Left ventricle myocardium superior (tissue), 1 donor: ENCODE measurements around the gene MLX. TPM values are rescaled to one million over a fixed set of nuclear protein-coding genes. Genes with fewer than 3 reads are reported as not detected.
"Not testable (repeated sequence)": the region's sequence is repeated elsewhere in the genome, so short reads cannot be mapped to it uniquely, and the experiment has no call there.

ENCODE experiments used
- ATAC-seq: fragments of 200-7000 bp; cut with Tn5 transposase; one replicate; pipeline ENCODE4 v1.9.1; 2020; ENCODE audit warnings: mild to moderate bottlenecking, moderate library complexity
- DNase-seq: peaks from one replicate; pipeline ENCODE4 v3.0.0-alpha.2; 2020
- intact Hi-C: fragments of 100-400 bp; cut with micrococcal nuclease; formaldehyde crosslinking; loops from one replicate; pipeline ENCODE4 v1.11.0; 2022
- total RNA-seq: library from RNA; stranded (reverse); fragmentation: NEBNext Ultra II Directional; extraction: Animal tissue kit (Norgen Biotek cat#: 25700); gene quantifications from one replicate; pipeline ENCODE4 v1.2.1, GENCODE V29; 2021
- donor health status: DM: no; HTN: yes; CAD: no; lungs with severe emphysema.

The MLX gene
- total RNA-seq, 1 donor from 2014 or later = 72.3 TPM

GRCh38 chr17:42608305-42609181 is 41.6 kb downstream of the MLX start:
- peak; percentile 69 for ATAC-seq
- DNase-seq = peak; percentile 39
- intact Hi-C loops = no loop called here

- intact Hi-C loops = no loop called here
- ATAC-seq = peak; percentile 98
- DNase-seq = peak; percentile 100
These were observed 42.4 kb downstream of the MLX start, which contains the start of the genes RETREG3 and TUBG1 for GRCh38 chr17:42609182-42609813. Gene RETREG3, minus strand, starts transcription at chr17:42609374. Its CDS starts 50 bp downstream, at chr17:42609324. Gene TUBG1, plus strand, starts transcription at chr17:42609683. Its CDS starts 55 bp downstream, at chr17:42609738.

DNA sequence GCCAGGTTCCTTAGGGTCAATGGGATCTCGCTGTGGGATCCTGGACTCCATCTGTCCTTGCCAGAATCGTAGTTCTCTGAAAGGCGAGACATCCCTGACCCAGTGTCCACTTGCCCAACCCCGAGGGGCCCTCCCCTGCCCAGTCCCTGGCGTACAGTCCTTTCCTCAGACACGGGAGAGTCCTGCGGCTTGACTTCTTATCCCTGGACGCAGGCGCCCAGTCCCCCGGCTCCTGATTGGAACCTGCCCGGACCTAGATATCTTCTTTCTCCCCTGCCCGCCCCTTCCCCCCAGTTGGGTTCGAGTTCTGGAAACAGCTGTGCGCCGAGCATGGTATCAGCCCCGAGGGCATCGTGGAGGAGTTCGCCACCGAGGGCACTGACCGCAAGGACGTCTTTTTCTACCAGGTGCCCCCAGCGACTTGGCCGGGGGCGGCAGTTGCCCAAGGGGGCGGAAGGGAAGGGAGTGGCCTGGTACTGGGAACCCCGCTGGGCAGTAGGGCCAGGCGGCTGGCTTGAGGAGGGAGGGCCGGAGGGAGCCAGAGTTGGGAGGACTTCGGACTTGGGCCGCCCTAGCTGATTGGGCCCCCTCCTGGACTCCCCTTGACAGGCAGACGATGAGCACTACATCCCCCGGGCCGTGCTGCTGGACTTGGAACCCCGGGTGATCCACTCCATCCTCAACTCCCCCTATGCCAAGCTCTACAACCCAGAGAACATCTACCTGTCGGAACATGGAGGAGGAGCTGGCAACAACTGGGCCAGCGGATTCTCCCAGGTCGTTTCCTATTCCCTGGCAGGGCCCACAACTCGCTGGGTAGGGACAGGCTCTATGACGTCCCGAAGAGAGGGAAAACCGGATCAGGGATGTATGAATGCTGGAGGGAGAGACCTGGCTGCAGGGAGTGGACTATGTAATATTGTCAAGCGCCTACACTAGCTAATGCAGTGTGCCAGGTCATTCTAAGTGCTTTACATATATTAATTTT is 43.2 kb downstream of the MLX start:
- DNase-seq, intact Hi-C loops: not testable (repeated sequence)
- ATAC-seq = peak; percentile 36

DNA sequence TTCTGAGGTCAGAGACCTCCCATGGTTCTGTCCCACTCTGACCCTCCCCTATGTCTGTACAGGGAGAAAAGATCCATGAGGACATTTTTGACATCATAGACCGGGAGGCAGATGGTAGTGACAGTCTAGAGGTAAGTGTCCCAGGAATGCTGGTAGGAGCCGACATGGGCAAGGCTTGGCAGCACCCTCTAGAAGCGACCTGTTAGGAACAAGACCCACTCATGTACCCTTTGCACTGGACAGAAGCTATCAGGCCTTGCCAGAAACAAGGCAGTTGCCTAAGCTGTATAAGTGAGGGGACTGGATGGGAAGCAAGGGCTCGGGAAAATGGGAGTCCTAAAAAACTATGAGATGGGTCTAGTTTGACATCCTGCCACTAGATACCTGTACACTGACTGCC is 45.1 kb downstream of the MLX start:
- intact Hi-C loops = no loop called here
- DNase-seq (no peak), ATAC-seq (no peak)

GRCh38 chr17:42613699-42614295 is 46.9 kb downstream of the MLX start:
- no peak for DNase-seq
- intact Hi-C loops = no loop called here
- ATAC-seq = no peak

GRCh38 chr17:42617956-42618431 is 51.1 kb downstream of the MLX start:
- intact Hi-C loops = no loop called here
- ATAC-seq (peak; percentile 37), DNase-seq (no peak)

- ATAC-seq (peak; percentile 98), DNase-seq (peak; percentile 76)
- intact Hi-C loops = no loop called here
These were observed 51.7 kb downstream of the MLX start for GRCh38 chr17:42618442-42619150.

DNA sequence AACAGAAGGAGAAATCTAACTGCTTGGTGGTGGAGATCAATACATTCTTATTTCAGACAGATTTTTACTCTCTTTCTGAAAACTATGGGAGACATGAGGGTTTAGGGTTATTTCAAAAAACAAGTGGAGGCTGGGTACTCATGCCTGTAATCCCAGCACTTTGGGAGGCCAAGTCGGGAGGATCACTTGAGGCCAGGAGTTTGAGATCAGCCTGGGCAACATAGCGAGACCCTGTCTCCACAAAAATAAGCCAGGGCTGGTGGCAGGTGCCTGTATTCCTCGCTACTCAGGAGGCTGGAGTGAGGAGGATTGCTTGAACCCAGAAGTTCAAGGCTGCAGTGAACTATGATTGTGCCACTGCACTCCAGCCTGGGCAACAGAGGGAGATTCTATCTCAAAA is 55.1 kb downstream of the MLX start:
- ATAC-seq, intact Hi-C loops, DNase-seq: not testable (repeated sequence)

Other genes starting within 250 kb of the MLX start
- 146 TPM for gene STAT3, start 178.7 kb upstream of the MLX start, total RNA-seq
- gene CAVIN1, start 143.8 kb upstream of the MLX start, total RNA-seq = 216 TPM
- 33.2 TPM for gene ATP6V0A1, start 108.2 kb upstream of the MLX start, total RNA-seq
- 8.3 TPM for gene NAGLU, start 30.9 kb upstream of the MLX start, total RNA-seq
- 1.4 TPM for gene HSD17B1, start 14.2 kb upstream of the MLX start, total RNA-seq
- 45.2 TPM for gene COASY, start 5.0 kb upstream of the MLX start, total RNA-seq
- 3.1 TPM for gene PSMC3IP, start 10.6 kb downstream of the MLX start, total RNA-seq
- gene RETREG3, start 42.3 kb downstream of the MLX start, total RNA-seq = 25.7 TPM
- 46.0 TPM for gene TUBG1, start 42.6 kb downstream of the MLX start, total RNA-seq
- gene TUBG2, start 92.2 kb downstream of the MLX start, total RNA-seq = 17.1 TPM
- 35.7 TPM for gene PLEKHH3, start 109.9 kb downstream of the MLX start, total RNA-seq
- 1.7 TPM for gene CCR10, start 114.7 kb downstream of the MLX start, total RNA-seq
- gene CNTNAP1, start 115.4 kb downstream of the MLX start, total RNA-seq = 7.0 TPM
- 49.6 TPM for gene EZH1, start 177.9 kb downstream of the MLX start, total RNA-seq
- gene RAMP2, start 194.1 kb downstream of the MLX start, total RNA-seq = 39.3 TPM
- 29.6 TPM for gene VPS25, start 206.3 kb downstream of the MLX start, total RNA-seq
- not detected for gene WNK4, start 213.5 kb downstream of the MLX start, total RNA-seq
- gene COA3, start 231.6 kb downstream of the MLX start, total RNA-seq = 70.4 TPM
- 0.10 TPM for gene CNTD1, start 231.8 kb downstream of the MLX start, total RNA-seq